ENCODE measurements around the gene KNSTRN.

Gene KNSTRN

DNA sequence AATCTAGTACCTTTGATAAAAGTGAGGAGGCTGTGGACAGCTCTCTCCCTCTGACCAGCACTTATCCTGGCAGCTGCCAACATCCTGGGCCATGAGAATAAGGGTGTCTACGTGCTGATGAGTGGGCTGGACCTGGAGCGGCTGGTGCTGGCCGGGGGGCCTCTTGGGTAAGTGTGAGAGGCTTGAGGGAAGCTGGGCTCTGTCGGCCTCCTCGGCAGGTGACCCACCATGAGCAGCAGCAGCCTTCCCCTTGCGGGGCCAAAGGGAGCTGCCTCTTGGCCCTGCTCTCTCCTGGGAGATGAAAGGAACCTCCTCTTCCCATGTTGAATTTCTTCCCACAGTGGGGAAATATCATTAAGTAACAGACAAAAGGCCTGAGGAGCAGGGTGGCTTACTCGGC is 32.3 kb downstream of the KNSTRN start:
- no peak overlapping the region for H3K27ac ChIP-seq (ENCODE audit: low read length)
- TF ChIP-seq, protein P1, sequence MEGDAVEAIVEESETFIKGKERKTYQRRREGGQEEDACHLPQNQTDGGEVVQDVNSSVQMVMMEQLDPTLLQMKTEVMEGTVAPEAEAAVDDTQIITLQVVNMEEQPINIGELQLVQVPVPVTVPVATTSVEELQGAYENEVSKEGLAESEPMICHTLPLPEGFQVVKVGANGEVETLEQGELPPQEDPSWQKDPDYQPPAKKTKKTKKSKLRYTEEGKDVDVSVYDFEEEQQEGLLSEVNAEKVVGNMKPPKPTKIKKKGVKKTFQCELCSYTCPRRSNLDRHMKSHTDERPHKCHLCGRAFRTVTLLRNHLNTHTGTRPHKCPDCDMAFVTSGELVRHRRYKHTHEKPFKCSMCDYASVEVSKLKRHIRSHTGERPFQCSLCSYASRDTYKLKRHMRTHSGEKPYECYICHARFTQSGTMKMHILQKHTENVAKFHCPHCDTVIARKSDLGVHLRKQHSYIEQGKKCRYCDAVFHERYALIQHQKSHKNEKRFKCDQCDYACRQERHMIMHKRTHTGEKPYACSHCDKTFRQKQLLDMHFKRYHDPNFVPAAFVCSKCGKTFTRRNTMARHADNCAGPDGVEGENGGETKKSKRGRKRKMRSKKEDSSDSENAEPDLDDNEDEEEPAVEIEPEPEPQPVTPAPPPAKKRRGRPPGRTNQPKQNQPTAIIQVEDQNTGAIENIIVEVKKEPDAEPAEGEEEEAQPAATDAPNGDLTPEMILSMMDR (IDR thresholded peaks at IDR 0.05; ENCODE audit: low read depth, low read length), result no peak
- no peak for TF ChIP-seq EZH2phosphoT487 (IDR thresholded peaks at IDR 0.05; ENCODE audit: low read depth)
- H3K9ac ChIP-seq (ENCODE audit: low read length), result no peak overlapping the region
- peaks cover 55% of the 10 kb centered on the region for H3K36me3 ChIP-seq (replicated peaks; ENCODE audit: low read depth, low read length)
- no peaks in the 10 kb centered on the region for H3K9me3 ChIP-seq (ENCODE audit: insufficient read depth, low read length)
- no peak overlapping the region for H2AFZ ChIP-seq (ENCODE audit: low read depth, low read length)
- no peak overlapping the region for H3K4me3 ChIP-seq (ENCODE audit: low read length)
- no peaks in the 10 kb centered on the region for H3K27me3 ChIP-seq (ENCODE audit: low read depth, low read length)
- H3K4me1 ChIP-seq (ENCODE audit: low read length), result peaks cover 9% of the 10 kb centered on the region
- no peaks in the 10 kb centered on the region for H4K20me1 ChIP-seq (ENCODE audit: insufficient read depth, low read length)
- H3K4me2 ChIP-seq (ENCODE audit: low read length), result no peak overlapping the region
- no peaks in the 10 kb centered on the region for H3K79me2 ChIP-seq (ENCODE audit: low read length)

DNA sequence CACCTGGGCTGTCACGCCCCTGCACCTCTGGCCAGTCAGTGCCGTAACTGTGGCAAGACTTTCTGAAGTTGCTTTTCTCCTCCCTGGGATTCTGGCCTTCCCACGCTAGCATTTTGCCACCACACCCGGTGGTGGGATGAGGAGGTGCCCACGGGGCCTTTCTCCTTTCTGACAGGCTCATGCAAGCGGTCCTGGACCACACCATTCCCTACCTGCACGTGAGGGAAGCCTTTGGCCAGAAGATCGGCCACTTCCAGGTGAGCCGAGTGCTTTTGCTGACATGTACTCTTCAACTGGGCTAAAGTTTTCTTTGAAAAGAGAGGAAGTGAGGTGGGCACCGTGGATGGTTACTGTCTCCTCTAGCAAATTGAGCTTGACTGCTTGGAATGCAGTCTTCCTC is 32.7 kb downstream of the KNSTRN start:
- H2AFZ ChIP-seq (ENCODE audit: low read depth, low read length), result no peak overlapping the region
- TF ChIP-seq EZH2phosphoT487 (IDR thresholded peaks at IDR 0.05; ENCODE audit: low read depth), result no peak
- TF ChIP-seq, protein P1 (IDR thresholded peaks at IDR 0.05; ENCODE audit: low read depth, low read length), result no peak
- peaks cover 52% of the 10 kb centered on the region for H3K36me3 ChIP-seq (replicated peaks; ENCODE audit: low read depth, low read length)
- no peak overlapping the region for H3K9ac ChIP-seq (ENCODE audit: low read length)
- peaks cover 5% of the 10 kb centered on the region for H3K4me1 ChIP-seq (ENCODE audit: low read length)
- no peaks in the 10 kb centered on the region for H4K20me1 ChIP-seq (ENCODE audit: insufficient read depth, low read length)
- H3K4me3 ChIP-seq (ENCODE audit: low read length), result no peak overlapping the region
- H3K27me3 ChIP-seq (ENCODE audit: low read depth, low read length), result no peaks in the 10 kb centered on the region
- H3K9me3 ChIP-seq (ENCODE audit: insufficient read depth, low read length), result no peaks in the 10 kb centered on the region
- H3K79me2 ChIP-seq (ENCODE audit: low read length), result no peaks in the 10 kb centered on the region
- H3K27ac ChIP-seq (ENCODE audit: low read length), result no peak overlapping the region
- no peak overlapping the region for H3K4me2 ChIP-seq (ENCODE audit: low read length)

DNA sequence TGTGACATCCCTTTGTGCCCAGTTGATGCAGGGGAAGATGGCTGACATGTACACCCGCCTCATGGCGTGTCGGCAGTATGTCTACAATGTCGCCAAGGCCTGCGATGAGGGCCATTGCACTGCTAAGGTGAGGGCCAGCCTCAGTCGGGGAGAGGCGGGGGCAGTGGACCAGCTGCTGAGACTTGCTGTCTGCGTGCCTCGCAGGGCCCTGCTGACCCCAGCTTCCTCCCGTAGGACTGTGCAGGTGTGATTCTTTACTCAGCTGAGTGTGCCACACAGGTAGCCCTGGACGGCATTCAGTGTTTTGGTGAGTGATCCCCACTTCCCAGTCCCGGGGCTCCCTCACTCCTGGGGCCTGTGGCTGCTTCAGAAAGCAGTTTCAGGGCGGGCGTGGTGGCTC is 33.5 kb downstream of the KNSTRN start:
- Histone ChIP-seq H3K4me1 (ENCODE audit: low read length) (peaks cover 3% of the 10 kb centered on the region; the same call in 1 of the 2 replicates), H3K27me3 (ENCODE audit: low read depth, low read length) (no peaks in the 10 kb centered on the region), H3K9me3 (ENCODE audit: insufficient read depth, low read length) (no peaks in the 10 kb centered on the region), H3K79me2 (ENCODE audit: low read length) (no peaks in the 10 kb centered on the region), H3K4me3 (ENCODE audit: low read length) (no peak overlapping the region), H3K36me3 (replicated peaks; ENCODE audit: low read depth, low read length) (peaks cover 43% of the 10 kb centered on the region), H3K4me2 (ENCODE audit: low read length) (no peak overlapping the region), H3K9ac (ENCODE audit: low read length) (no peak overlapping the region), H2AFZ (ENCODE audit: low read depth, low read length) (no peak overlapping the region), H4K20me1 (ENCODE audit: insufficient read depth, low read length) (no peaks in the 10 kb centered on the region), H3K27ac (ENCODE audit: low read length) (no peak overlapping the region)
- TF ChIP-seq EZH2phosphoT487 (IDR thresholded peaks at IDR 0.05; ENCODE audit: low read depth), result no peak
- TF ChIP-seq, protein P1 (IDR thresholded peaks at IDR 0.05; ENCODE audit: low read depth, low read length), result no peak

DNA sequence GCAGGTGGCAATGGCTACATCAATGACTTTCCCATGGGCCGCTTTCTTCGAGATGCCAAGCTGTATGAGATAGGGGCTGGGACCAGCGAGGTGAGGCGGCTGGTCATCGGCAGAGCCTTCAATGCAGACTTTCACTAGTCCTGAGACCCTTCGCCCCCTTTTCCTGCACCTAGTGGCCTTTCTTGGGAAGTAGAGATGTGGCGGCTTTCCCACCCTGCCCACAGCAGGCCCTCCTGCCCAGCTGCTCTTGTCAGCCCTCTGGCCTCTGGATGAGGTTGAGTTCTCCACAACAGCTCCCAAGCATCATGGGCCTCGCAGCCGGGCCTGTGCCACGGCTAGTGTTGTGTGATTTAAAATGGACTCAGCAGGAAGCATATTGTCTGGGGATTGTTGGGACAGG is 35.6 kb downstream of the KNSTRN start:
- TF ChIP-seq, protein P1 (IDR thresholded peaks at IDR 0.05; ENCODE audit: low read depth, low read length), result no peak
- no peak for TF ChIP-seq EZH2phosphoT487 (IDR thresholded peaks at IDR 0.05; ENCODE audit: low read depth)
- no peak overlapping the region for H3K27ac ChIP-seq (ENCODE audit: low read length)
- no peak overlapping the region for H3K4me3 ChIP-seq (ENCODE audit: low read length)
- H3K9me3 ChIP-seq (ENCODE audit: insufficient read depth, low read length), result no peaks in the 10 kb centered on the region
- no peak overlapping the region for H3K4me2 ChIP-seq (ENCODE audit: low read length)
- no peaks in the 10 kb centered on the region for H3K79me2 ChIP-seq (ENCODE audit: low read length)
- H3K36me3 ChIP-seq (replicated peaks; ENCODE audit: low read depth, low read length), result peaks cover 24% of the 10 kb centered on the region
- no peak overlapping the region for H3K9ac ChIP-seq (ENCODE audit: low read length)
- peaks cover 10% of the 10 kb centered on the region; the same call in 1 of the 2 replicates for H3K4me1 ChIP-seq (ENCODE audit: low read length)
- H3K27me3 ChIP-seq (ENCODE audit: low read depth, low read length), result no peaks in the 10 kb centered on the region
- H2AFZ ChIP-seq (ENCODE audit: low read depth, low read length), result no peak overlapping the region
- no peaks in the 10 kb centered on the region for H4K20me1 ChIP-seq (ENCODE audit: insufficient read depth, low read length)

Measured in OCI-LY3 (cell line).